GM23338 (cell line): ENCODE data around the gene CAPZB. TPM values are rescaled to one million over a fixed set of nuclear protein-coding genes. Genes with fewer than 3 reads are reported as not detected.

ENCODE experiments used
- CTCF ChIP-seq, 2 experiments: fragments of 200-600 bp in 1 of 2; sonication (generic) in 1 of 2; conservative IDR thresholded peaks; 2 replicates each; pipeline versions ENCODE4 v1.5.1 to v1.6.1; 2016 to 2017; ENCODE audit warnings: antibody characterized with exemption in 2 of 2, low read depth in 2 of 2, mild to moderate bottlenecking in 2 of 2, moderate library complexity in 1 of 2
- ETS1 ChIP-seq: IDR thresholded peaks from 2 replicates; pipeline ENCODE4 v1.6.1; 2016; ENCODE audit warnings: antibody characterized with exemption
- EZH2 ChIP-seq: fragments of 200-600 bp; sonication (generic); IDR thresholded peaks from one replicate; pipeline ENCODE4 v1.8.0; 2017; ENCODE audit warnings: antibody characterized with exemption, mild to moderate bottlenecking, low read depth; ENCODE audit not compliant: unreplicated experiment
- EZH2phosphoT487 ChIP-seq: fragments of 200-600 bp; sonication (generic); IDR thresholded peaks from one replicate; pipeline ENCODE4 v1.8.1; 2018; ENCODE audit warnings: antibody characterized with exemption; ENCODE audit not compliant: unreplicated experiment
- JUNB ChIP-seq: IDR thresholded peaks from one replicate; pipeline ENCODE4 v1.6.1; 2016; ENCODE audit warnings: antibody characterized with exemption; ENCODE audit not compliant: unreplicated experiment
- NANOG ChIP-seq: IDR thresholded peaks from 2 replicates; pipeline ENCODE4 v1.6.1; 2016; ENCODE audit warnings: antibody characterized with exemption, borderline replicate concordance
- POLR2AphosphoS5 ChIP-seq: IDR thresholded peaks from 2 replicates; pipeline ENCODE4 v1.6.1; 2016; ENCODE audit warnings: antibody characterized with exemption, low read depth
- STAT1 ChIP-seq: IDR thresholded peaks from one replicate; pipeline ENCODE4 v1.6.1; 2016; ENCODE audit warnings: antibody characterized with exemption; ENCODE audit not compliant: unreplicated experiment
- ZNF331 ChIP-seq: fragments of 250-450 bp; sonication (Bioruptor Pico); IDR thresholded peaks from 2 replicates; pipeline ENCODE4 v1.5.0; 2020; ENCODE audit warnings: low read depth, mild to moderate bottlenecking, moderate library complexity
- ZNF462 ChIP-seq: fragments of 250-450 bp; sonication (Bioruptor Pico); IDR thresholded peaks from 2 replicates; pipeline ENCODE4 v1.5.0; 2020; ENCODE audit warnings: mild to moderate bottlenecking, moderate library complexity
- polyA plus RNA-seq: library from polyadenylated mRNA; unstranded; fragments of >200 nt; fragmentation: Nextera tagmentation; extraction: Ambion mirVana; gene quantifications from 2 replicates; pipeline ENCODE4 v1.2.1, GENCODE V29; 2016
- total RNA-seq: library from RNA; depleted of rRNA; stranded (reverse); fragments of >200 nt; shearing (Covaris generic); gene quantifications from 2 replicates; pipeline ENCODE4 v1.2.3, GENCODE V29; 2014

CAPZB gene
- total and polyA plus RNA-seq, 2 experiments from 2014 or later: 195 to 348 TPM

GRCh38 chr1:19448491-19449439, 36.6 kb downstream of the CAPZB start (continued):
- no peak for TF ChIP-seq ZNF462 (CRISPR knock-in tag)
- TF ChIP-seq EZH2phosphoT487: no peak
- TF ChIP-seq POLR2AphosphoS5: no peak
- TF ChIP-seq ETS1: no peak
- TF ChIP-seq CTCF (conservative IDR thresholded peaks at IDR 0.05; ENCODE audit: low read depth in 2 of 2): no peak
- TF ChIP-seq STAT1: no peak
- no peak for TF ChIP-seq JUNB
- no peak for TF ChIP-seq ZNF331 (CRISPR knock-in tag)
- no peak for TF ChIP-seq NANOG
- no peak for TF ChIP-seq EZH2
